Upper lobe of right lung (tissue), 1 donor: ENCODE measurements around the gene PTP4A1. TPM values are rescaled to one million over a fixed set of nuclear protein-coding genes. Genes with fewer than 3 reads are reported as not detected.

Experiments
- ATAC-seq: fragments of 200-7000 bp; cut with Tn5 transposase; one replicate; pipeline ENCODE4 v1.9.1; 2020; ENCODE audit warnings: mild to moderate bottlenecking, moderate library complexity
- DNase-seq: peaks from one replicate; pipeline ENCODE4 v3.0.0-alpha.2; 2020
- H3K27ac ChIP-seq: fragments of 200-600 bp; one replicate; pipeline ENCODE4 v1.8.0; 2022
- H3K27me3 ChIP-seq: fragments of 200-600 bp; one replicate; pipeline ENCODE4 v1.8.0; 2022; ENCODE audit warnings: mild to moderate bottlenecking
- H3K36me3 ChIP-seq: fragments of 200-600 bp; one replicate; pipeline ENCODE4 v1.8.0; 2022
- H3K4me1 ChIP-seq: fragments of 200-600 bp; one replicate; pipeline ENCODE4 v1.8.0; 2022
- H3K4me3 ChIP-seq: fragments of 200-600 bp; one replicate; pipeline ENCODE4 v1.8.0; 2022; ENCODE audit warnings: mild to moderate bottlenecking
- H3K9me3 ChIP-seq: fragments of 200-600 bp; one replicate; pipeline ENCODE4 v1.8.0; 2022
- intact Hi-C: fragments of 100-400 bp; cut with DNase I; formaldehyde crosslinking; loops from one replicate; pipeline ENCODE4 v1.11.0; 2022
- total RNA-seq: library from RNA; stranded (reverse); fragmentation: NEBNext Ultra II Directional; extraction: Animal tissue kit (Norgen Biotek cat#: 25700); gene quantifications from one replicate; pipeline ENCODE4 v1.2.1, GENCODE V29; 2021
- TF ChIP-seq, protein P1 (sequence below): fragments of 200-600 bp; IDR thresholded peaks from one replicate; pipeline ENCODE4 v1.8.0; 2022; ENCODE audit warnings: antibody characterized with exemption
- donor health status: DM: no; HTN: yes; CAD: no; lungs with severe emphysema.

The PTP4A1 gene
- total RNA-seq, 1 donor from 2014 or later, result 55.6 TPM

DNA sequence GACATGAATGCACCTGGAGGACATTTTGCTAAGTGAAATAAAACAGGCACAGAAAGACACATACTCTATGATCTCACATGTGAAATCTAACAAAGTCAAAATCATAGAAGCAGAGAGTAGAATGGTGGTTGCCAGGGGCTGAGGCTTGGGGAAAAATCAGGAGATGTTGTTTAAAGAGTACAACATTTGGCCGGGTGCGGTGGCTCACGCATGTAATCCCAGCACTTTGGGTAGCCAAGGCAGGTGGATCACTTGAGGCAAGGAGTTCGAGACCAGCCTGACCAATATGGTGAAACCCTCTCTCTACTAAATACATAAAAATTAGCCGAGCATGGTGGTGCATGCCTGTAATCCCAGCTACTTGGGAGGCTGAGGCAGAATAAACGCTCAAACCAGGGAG is 26.0 kb upstream of the PTP4A1 start:
- Histone ChIP-seq H3K27me3 (no peaks in the 10 kb centered on the region), H3K36me3 (no peaks in the 10 kb centered on the region), H3K4me3 (no peak overlapping the region), H3K4me1 (no peaks in the 10 kb centered on the region), H3K27ac (no peak overlapping the region), H3K9me3 (no peaks in the 10 kb centered on the region)
- ATAC-seq (no peak), DNase-seq (no peak)
- intact Hi-C loops, result no loop called here
- TF ChIP-seq, protein P1, sequence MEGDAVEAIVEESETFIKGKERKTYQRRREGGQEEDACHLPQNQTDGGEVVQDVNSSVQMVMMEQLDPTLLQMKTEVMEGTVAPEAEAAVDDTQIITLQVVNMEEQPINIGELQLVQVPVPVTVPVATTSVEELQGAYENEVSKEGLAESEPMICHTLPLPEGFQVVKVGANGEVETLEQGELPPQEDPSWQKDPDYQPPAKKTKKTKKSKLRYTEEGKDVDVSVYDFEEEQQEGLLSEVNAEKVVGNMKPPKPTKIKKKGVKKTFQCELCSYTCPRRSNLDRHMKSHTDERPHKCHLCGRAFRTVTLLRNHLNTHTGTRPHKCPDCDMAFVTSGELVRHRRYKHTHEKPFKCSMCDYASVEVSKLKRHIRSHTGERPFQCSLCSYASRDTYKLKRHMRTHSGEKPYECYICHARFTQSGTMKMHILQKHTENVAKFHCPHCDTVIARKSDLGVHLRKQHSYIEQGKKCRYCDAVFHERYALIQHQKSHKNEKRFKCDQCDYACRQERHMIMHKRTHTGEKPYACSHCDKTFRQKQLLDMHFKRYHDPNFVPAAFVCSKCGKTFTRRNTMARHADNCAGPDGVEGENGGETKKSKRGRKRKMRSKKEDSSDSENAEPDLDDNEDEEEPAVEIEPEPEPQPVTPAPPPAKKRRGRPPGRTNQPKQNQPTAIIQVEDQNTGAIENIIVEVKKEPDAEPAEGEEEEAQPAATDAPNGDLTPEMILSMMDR, result no peak

DNA sequence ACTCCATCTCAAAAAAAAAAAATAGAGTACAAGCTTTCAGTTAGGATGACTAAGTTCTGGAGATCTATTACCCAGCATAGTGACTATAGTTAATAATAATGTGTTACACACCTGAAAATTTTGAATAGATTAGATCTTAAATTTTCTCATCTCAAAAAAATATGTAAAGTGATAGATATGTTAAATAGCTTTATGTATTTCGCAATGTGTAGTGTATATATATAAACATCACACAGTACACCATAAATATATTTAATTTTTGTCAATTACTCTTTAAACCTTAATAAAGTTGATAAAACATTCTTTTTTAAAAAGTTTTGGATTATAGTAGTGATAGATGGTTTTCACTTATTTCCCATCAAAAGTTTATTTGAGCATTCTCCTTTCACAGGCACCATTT is 25.6 kb upstream of the PTP4A1 start:
- no peak overlapping the region for H3K4me3 ChIP-seq
- H3K27me3 ChIP-seq, result no peaks in the 10 kb centered on the region
- no peaks in the 10 kb centered on the region for H3K36me3 ChIP-seq
- ATAC-seq, result no peak
- intact Hi-C loops, result no loop called here
- no peak overlapping the region for H3K27ac ChIP-seq
- DNase-seq, result no peak
- no peaks in the 10 kb centered on the region for H3K4me1 ChIP-seq
- TF ChIP-seq, protein P1, result no peak
- H3K9me3 ChIP-seq, result no peaks in the 10 kb centered on the region

- no peaks in the 10 kb centered on the region for H3K36me3 ChIP-seq
- no peak overlapping the region for H3K27ac ChIP-seq
- no peaks in the 10 kb centered on the region for H3K27me3 ChIP-seq
- ATAC-seq (no peak), DNase-seq (no peak)
- no peaks in the 10 kb centered on the region for H3K9me3 ChIP-seq
- TF ChIP-seq, protein P1, result no peak
- no peaks in the 10 kb centered on the region for H3K4me1 ChIP-seq
- H3K4me3 ChIP-seq, result no peak overlapping the region
- intact Hi-C loops, result no loop called here
Measured at GRCh38 chr6:63549076-63549475, 23.2 kb upstream of the PTP4A1 start.

- Histone ChIP-seq H3K4me3 (no peak overlapping the region), H3K9me3 (no peaks in the 10 kb centered on the region), H3K36me3 (no peaks in the 10 kb centered on the region), H3K4me1 (no peaks in the 10 kb centered on the region), H3K27me3 (no peaks in the 10 kb centered on the region), H3K27ac (no peak overlapping the region)
- DNase-seq, result no peak
- intact Hi-C loops, result no loop called here
- ATAC-seq, result no peak
- TF ChIP-seq, protein P1, result no peak
Measured at GRCh38 chr6:63553208-63553607, 19.1 kb upstream of the PTP4A1 start.

GRCh38 chr6:63553900-63554299 is 18.4 kb upstream of the PTP4A1 start:
- DNase-seq (no peak), ATAC-seq (no peak)
- H3K36me3 ChIP-seq, result no peaks in the 10 kb centered on the region
- H3K27me3 ChIP-seq, result no peaks in the 10 kb centered on the region
- no peak overlapping the region for H3K4me3 ChIP-seq
- H3K9me3 ChIP-seq, result no peaks in the 10 kb centered on the region
- no peak overlapping the region for H3K27ac ChIP-seq
- intact Hi-C loops, result no loop called here
- H3K4me1 ChIP-seq, result no peaks in the 10 kb centered on the region
- TF ChIP-seq, protein P1, result no peak

GRCh38 chr6:63554782-63555181 is 17.5 kb upstream of the PTP4A1 start:
- Histone ChIP-seq H3K27ac (no peak overlapping the region), H3K36me3 (no peaks in the 10 kb centered on the region), H3K9me3 (no peaks in the 10 kb centered on the region), H3K27me3 (no peaks in the 10 kb centered on the region), H3K4me3 (no peak overlapping the region), H3K4me1 (no peaks in the 10 kb centered on the region)
- TF ChIP-seq, protein P1, result no peak
- ATAC-seq, result no peak
- no peak for DNase-seq
- intact Hi-C loops, result no loop called here
